Suprapubic skin (tissue), 4 donors: ENCODE results near the gene TAF1B.

Source experiments
- CTCF ChIP-seq, 2 donors: fragments of 200-600 bp in 1 of 2; fragments of 450-650 bp in 1 of 2; sonication (generic) in 1 of 2; IDR thresholded peaks; one replicate each; pipeline ENCODE4 v1.5.1; 2016 to 2019; ENCODE audit warnings: antibody characterized with exemption in 2 of 2, mild to moderate bottlenecking in 1 of 2, moderate library complexity in 1 of 2
- EP300 ChIP-seq: sonication (generic); formaldehyde crosslinking; IDR thresholded peaks from one replicate; pipeline ENCODE4 v1.6.1; 2017; ENCODE audit warnings: antibody characterized with exemption
- POLR2A ChIP-seq, 2 donors: fragments of 450-650 bp; IDR thresholded peaks; one replicate each; pipeline ENCODE4 v1.6.1; 2017; ENCODE audit warnings: antibody characterized with exemption in 2 of 2, mild to moderate bottlenecking in 2 of 2, moderate library complexity in 2 of 2
- POLR2AphosphoS5 ChIP-seq, 3 donors: sonication (generic); formaldehyde crosslinking; IDR thresholded peaks; one replicate each; pipeline ENCODE4 v1.6.1; 2017; ENCODE audit warnings: antibody characterized with exemption in 3 of 3

GRCh38 chr2:9914384-9915065, 71.3 kb downstream of the TAF1B start:
- TF ChIP-seq POLR2A (IDR thresholded peaks at IDR 0.05): no peak
- TF ChIP-seq CTCF (IDR thresholded peaks at IDR 0.05): no peak
- TF ChIP-seq EP300: no peak
- no peak for TF ChIP-seq POLR2AphosphoS5 (IDR thresholded peaks at IDR 0.05)
